Mammary epithelial cell (primary cell): ENCODE data around the gene MLLT10.

Source experiments
- CTCF ChIP-seq, 2 donors: IDR thresholded peaks in 1 of 2; conservative IDR thresholded peaks in 1 of 2; 2 replicates each; pipeline ENCODE4 v1.5.1; 2011 to 2012; ENCODE audit warnings: inconsistent platforms in 2 of 2, low read length in 2 of 2, mild to moderate bottlenecking in 2 of 2, control low read depth in 1 of 2, low read depth in 1 of 2; ENCODE audit not compliant: insufficient read depth in 1 of 2; ENCODE audit errors: extremely low read depth in 1 of 2
- EZH2 ChIP-seq: IDR thresholded peaks from 2 replicates; pipeline ENCODE4 v1.6.1; 2012; ENCODE audit warnings: low read length, inconsistent platforms, borderline replicate concordance

- TF ChIP-seq CTCF (conservative IDR thresholded peaks at IDR 0.05 in 1 of 2, IDR thresholded peaks at IDR 0.05 in 1 of 2; ENCODE audit: extremely low read depth in 1 of 2, insufficient read depth in 1 of 2, low read depth in 1 of 2, low read length in 2 of 2) (no peak), EZH2 (no peak)
Observed at GRCh38 chr10:21511095-21511570, 22.9 kb upstream of the MLLT10 start.
